ENCODE results near the gene WIPF3. TPM values are rescaled to one million over a fixed set of nuclear protein-coding genes. Genes with fewer than 3 reads are reported as not detected.

WIPF3 gene, protein sequence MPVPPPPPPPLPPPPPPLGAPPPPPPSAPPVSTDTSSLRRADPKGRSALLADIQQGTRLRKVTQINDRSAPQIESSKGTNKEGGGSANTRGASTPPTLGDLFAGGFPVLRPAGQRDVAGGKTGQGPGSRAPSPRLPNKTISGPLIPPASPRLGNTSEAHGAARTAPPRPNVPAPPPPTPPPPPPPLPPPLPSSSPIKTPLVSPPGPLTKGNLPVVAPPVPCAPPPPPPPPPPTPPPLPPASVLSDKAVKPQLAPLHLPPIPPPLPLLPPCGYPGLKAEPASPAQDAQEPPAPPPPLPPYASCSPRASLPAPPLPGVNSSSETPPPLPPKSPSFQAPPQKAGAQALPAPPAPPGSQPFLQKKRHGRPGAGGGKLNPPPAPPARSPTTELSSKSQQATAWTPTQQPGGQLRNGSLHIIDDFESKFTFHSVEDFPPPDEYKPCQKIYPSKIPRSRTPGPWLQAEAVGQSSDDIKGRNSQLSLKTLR
- not detected in 2 replicates for total RNA-seq

DNA sequence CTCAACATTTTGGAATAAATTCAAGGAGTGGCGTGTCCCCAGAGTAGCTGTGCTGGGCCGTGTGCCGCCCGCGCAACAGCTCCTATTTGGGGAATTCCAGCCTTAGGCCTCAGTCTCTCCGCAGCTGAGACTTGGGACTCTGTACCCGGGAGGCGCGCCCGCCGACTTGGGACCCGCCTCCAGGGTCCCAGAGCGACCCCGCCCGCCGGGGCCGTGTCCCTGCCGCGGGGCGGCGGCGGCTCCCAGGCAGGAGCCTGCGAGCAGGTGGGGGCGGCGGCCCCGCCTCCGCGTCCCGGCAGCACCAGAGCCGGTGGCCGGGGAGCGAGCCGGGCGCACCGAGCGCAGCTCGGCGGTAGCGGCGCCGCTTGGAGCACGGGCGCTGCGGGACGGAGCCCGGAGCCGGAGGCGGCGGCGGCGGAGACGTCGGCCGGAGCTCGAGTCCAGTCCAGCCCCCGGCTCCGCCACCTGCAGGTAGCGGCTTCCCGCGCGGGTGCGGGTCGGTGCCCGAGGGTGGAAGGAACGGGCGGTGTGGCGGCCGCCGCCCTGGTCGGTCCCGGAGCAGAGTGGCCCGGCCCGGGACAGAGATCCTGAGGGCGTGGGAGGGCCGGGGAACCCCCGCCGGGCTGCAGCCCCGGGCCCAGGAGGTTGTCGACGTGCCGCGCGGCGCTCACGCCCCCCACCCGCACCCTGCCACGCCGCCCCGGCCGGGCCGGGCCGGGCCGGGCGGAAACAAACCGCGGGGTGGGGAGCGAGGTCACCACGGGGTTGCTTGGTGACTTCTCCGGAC is at the start of gene WIPF3:
Gene WIPF3 (plus strand): TSS at position 301 of the 787 bp plus-strand sequence. CDS start 28,217 bp downstream, outside the sequence.
- intact Hi-C loops (cut with micrococcal nuclease) = no loop called here

DNA sequence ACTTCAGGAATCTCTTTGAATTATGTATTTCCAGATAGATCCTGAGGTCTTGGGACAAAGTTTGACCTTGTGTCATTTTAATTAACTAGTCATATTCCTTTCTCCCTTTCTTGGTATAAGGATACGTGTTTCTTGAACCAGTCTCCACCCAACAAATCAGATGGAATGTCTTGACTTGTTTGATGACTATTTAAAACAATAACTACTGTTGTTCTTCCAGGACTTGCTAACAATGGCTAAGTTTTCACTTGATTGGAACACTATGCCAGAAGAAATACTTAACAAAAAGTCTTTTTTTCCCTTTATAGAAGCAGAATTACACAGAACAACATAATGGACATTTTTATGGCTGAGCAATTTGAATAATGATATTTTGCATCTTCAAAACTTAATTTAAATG is 43.0 kb upstream of the WIPF3 start:
- intact Hi-C loops (cut with micrococcal nuclease) = no loop called here

DNA sequence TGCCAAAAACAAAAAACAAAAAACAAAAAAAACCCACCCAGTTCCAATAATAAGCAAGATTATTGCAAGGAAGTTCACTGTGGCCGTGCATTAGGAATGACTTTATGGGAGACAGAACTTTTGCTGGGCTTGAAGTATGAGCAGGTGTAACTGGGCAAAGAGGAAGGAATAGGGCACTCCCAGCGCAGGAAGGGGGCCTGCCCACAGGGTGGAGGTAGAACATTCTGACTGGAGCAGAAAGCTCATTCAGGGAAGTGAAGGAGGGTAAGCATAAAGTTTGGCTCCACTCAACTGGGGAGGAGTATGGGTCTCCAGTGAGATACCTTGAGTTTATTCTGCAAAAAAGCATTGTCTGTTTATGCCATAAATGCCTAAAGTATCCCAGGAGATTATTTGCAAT is 42.1 kb upstream of the WIPF3 start:
- intact Hi-C loops (cut with micrococcal nuclease) = no loop called here

DNA sequence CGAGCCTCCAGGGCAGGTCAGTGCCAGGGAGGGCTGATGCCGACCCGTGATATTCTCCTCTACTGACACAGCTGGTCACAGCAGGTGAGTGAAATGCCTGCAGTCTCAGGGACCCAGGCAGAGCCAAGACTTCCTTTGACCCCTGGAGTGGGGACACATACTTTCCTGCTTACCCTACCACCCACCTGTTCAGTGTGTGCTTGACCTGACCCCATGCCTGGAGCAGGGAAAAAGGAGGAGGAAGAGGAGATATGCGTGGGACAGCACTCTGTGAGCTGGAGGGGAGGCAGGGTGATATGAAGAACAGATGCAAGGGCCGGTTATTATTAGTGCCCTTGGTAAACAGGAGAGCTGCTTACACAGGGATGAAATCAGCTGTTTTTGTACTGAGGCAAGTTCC is 40.8 kb upstream of the WIPF3 start:
- intact Hi-C loops (cut with micrococcal nuclease) = no loop called here

DNA sequence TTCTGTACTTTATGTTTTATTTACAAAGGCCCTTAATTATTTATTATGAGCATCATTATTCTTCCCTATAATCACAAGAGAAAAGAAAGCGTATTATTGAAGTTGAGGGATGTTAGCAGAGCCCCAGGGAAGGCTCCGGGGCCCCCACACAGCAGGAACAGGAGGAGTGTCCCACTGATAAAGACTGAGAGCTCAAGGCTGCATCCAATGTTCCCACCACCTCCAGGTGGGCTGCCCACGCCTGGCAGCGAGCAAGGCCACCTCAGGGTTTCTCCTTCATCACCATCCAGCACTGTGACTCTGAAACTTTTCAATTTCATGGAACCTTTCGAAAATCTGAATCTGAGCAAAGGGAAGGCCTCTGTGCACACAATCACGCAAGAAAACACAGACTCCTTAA is 35.9 kb upstream of the WIPF3 start:
- intact Hi-C loops (cut with micrococcal nuclease) = no loop called here

DNA sequence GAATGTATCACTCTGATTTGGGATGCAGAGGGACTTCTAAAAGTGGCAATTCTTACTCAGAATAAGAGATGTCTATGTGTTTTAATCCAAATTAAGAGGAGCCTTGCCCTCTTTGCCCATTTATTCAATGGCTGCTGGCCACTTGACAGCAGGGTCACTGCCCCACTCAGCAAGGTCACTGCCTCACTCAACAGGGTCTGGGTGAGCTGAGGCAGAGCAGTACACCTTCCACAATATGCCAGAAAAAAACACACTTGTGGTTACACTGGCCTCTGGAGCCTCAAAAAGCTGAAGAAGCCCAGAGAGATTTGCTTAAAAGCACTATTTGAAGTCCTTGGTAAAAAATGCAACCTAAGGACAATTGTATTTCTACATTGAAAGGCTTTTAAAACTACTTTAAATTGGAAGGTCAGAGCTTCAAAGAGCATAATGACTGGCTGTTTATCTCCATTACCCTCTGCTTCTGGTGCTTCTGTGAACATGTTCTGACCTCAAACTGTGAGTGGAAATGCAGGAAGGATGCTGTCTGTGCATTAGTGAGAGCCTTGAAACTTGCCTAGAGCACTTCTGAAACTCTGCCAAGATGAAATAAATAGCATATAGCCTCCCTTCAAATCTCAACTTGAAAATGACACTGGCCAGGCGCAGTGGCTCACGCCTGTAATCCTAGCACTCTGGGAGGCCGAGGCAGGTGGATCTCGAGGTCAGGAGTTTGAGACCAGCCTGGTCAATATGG is 35.1 kb upstream of the WIPF3 start:
- intact Hi-C loops (cut with micrococcal nuclease) = no loop called here

DNA sequence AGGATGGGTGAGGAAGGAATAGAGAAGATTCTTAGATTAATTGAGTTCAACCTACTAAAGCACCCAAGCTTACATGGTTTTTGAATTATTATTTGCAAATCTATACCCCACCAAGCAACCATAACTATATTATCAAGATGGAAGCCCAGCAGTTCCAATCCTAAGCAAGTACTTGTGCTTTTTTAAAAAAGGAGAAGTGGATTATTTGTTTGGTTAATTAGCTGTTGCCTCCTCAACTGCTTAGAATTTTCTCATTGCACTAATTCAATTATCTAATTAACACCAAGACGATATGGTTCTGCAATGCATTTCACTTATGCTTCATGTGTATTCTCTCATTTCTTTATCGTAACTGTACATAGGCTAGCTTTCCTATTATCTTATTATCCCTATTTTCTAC is 27.3 kb upstream of the WIPF3 start:
- intact Hi-C loops (cut with micrococcal nuclease) = no loop called here

DNA sequence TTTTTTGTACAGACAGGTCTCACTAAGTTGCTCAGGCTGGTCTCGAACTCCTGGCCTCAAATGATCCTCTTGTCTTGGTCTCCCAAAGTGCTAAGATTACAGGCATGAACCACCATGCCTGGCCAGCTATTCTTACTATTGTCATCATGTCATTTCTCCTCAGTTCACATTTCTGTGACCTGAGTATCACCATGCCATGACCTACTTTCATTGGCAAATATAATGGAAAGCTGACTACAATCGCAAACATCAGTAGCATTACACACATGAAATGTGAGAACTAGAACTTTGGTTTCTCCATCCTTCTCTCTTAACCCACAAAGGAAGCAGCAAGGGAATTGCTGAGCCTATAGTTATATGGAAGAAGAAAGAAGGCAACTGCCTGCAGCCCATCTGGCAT is 26.0 kb upstream of the WIPF3 start:
- intact Hi-C loops (cut with micrococcal nuclease) = no loop called here

DNA sequence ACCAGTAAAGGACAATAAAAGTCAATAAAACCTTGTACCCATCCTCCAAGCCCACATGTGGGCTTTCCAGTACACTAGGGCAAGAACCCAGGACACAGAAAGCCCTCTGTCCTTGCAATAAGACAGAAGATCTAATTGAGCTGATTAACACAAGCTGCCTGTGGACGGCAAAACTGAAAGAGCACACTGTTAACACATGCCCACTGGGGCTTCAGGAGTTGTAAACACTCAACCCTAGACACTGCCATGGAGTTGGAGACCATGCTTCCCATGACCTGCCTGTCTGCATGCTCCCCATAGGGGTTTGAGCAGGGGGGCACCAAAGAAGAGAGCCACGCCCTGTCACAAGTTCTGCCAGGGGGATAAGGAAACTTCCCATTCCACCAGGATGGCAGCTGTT is 22.6 kb upstream of the WIPF3 start:
- intact Hi-C loops (cut with micrococcal nuclease) = no loop called here

DNA sequence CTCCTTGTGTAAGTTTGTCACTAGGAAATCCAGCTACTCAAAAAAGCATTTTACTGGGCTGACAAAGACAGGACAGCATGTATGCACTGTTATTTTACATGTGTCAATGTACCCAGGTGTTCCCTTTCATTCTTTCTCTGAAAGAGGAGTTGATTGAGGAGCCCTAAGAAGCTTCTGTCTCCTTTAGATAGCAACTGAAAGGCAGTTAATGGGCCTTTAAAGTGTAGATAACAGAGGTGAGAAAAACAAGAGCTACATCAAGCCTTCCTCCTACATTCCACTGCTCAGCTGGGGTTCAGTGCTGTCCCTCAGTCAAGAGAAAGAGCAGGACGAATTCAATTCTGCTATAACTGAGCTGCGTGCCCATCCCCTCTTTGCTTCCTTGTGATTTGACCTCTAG is 12.8 kb upstream of the WIPF3 start:
- intact Hi-C loops (cut with micrococcal nuclease) = no loop called here

DNA sequence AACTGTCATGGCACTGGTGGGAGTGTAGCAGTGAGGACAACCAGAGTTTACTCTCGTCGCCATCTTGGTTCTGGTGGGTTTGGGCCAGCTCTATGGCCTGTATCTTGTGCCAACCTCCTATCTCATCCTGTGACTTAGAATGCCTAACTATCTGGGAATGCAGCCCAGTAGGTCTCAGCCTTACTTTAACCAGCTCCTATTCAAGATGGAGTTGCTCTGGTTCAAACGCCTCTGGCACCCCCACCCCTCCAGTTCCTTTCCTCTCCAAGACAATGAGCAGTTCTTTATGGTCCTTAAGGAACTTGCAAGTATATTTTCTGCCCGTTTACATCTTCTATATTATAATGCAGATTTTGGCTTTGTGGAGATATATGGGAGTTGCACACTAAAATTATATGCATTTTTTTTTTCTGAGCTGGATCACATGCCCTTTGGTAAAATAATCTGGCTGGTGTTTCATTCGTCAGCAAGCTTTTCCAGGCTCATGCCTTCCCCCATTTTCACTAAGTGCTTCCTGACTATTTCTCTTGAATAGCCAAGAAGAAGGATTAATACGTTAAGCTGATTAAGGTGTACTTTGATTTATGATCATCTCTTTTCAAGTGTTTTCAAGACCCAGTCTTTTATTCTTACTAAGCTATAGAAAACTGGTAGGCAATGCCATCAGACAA is 11.2 kb upstream of the WIPF3 start:
- intact Hi-C loops (cut with micrococcal nuclease) = no loop called here

DNA sequence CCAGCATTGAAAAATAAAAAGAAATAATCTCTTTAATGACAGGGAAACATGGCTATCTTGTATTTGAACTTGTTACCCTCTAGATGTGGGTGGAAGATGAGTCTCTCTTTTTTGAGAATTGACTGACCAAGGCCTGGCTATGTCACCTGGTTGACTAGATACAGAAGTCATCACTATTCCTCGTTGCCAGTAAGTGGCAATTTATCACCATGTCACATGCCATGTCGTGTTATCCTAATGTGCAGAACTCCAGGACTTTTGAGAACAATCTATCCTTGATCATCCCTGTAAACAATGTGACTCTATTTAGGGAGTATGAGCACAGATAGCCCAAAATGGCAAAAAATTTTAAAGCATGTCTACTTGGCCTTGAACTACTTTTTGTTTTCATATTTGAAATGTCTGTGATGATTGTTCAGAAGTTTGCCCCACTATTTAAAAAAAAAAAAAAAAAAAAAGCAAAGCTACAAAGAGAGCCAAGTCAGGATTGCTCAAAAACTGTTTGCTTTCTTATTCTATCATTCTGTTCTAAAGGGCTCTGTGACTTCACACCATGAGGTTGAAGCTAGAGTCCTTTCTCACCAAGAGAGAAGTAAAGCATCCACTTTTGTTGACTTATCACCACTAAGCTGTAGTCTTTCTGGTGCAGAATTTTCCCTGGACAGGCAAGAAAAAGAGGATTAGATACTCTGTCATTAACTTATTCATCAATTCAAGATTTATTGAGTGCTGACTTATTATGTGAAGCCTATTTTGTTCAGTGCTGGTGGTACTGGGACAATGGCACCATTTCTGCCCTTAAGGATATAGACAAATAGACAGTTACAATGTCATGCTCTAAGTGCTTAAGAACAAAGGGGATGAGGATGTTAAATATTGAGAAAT is 10.4 kb upstream of the WIPF3 start:
- intact Hi-C loops (cut with micrococcal nuclease) = no loop called here

DNA sequence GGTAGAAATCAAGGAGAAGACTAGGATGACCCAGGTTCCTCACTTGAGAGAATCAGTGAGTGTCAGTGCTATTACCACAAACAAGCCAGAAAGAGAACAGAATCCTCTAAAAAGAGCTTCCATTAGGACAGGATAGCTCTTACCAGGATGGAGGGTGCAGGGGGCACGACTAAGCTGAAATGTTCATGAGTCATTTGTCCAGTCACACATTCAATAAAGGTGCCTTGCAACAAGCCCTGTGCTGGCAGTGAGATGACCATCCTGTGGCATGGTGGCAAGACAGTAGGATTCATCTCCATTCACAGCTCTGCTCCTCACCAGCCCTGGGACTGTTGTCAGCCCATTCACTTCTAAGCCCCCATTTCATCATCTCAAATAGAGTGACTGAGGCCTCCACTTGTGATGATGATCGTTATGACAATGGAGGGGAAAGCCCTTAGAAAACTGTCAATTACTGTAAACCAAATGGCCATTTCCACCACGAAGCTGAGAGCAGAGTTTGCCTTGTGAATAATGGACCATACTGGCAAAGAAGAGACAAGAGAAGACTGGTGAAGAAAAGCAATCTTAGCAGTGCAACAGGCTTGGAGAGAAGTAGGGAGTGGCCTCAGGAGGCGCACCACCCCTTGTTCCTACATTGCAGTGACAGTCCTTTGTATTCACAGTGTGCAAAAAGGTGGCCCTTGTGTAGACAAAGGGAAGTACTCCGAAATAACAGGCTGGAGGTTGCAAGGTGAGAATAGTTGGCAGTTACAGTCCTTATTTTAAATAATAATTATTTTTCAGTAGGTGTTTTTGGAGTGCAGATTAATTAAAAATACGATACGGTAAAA is 9.0 kb upstream of the WIPF3 start:
- intact Hi-C loops (cut with micrococcal nuclease) = no loop called here

DNA sequence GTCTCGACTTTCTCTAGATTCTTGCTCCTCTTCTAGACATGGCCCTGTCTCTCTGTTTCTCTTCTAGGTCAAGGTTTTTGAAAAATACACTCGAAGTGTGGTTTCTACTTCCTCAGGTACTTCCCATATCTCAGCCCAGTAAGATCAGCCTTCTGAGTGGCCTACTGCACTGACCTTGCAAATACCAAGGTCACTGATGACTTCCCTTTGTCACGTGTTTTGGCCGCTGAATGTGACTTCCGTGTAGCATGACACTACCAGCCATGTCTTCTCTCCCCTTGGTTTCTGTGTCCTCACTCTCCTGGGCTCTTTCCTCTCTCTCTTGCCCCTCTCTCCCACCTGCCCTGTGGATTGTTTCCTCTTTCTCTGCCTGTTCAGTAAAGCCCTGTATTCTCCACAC is 7.9 kb upstream of the WIPF3 start:
- intact Hi-C loops (cut with micrococcal nuclease) = no loop called here

DNA sequence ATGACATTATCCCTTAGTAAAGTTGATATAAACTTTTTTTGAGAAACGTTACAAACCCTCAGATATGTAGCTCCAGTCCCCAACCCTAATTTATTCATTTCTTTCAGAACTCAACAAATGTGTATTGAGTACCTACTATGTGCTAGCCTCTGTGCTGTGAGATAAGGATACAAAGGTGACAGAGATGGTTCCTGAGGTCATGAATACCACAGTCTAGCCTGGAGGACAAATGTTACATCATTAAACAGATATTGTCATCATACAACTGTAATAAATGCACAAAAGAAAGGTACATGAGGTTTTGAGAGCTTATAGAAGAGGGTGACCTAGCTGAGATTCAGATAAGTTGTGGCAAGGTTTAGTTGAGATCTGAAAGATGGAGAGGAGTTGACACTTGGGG is 4.4 kb upstream of the WIPF3 start:
- intact Hi-C loops (cut with micrococcal nuclease) = no loop called here

DNA sequence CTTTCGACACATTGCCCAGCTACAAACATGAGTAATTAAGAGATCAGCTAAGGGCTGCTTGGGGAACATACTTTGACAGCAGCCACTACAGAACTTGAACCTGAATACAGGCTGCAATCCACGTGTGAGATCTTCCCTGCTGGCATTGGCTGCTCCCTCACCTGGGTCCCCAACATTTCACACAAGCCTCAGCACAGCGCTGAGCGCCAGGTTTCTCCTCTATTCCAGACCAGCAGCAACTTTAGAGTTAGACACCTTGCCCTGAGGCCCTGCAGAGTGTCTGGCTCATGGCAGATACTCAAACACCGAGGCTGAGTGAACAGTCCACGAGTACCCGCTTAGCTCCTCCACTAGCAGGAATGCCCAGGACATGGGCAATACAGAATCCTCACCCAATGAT is 1.3 kb upstream of the WIPF3 start:
- intact Hi-C loops (cut with micrococcal nuclease) = no loop called here

DNA sequence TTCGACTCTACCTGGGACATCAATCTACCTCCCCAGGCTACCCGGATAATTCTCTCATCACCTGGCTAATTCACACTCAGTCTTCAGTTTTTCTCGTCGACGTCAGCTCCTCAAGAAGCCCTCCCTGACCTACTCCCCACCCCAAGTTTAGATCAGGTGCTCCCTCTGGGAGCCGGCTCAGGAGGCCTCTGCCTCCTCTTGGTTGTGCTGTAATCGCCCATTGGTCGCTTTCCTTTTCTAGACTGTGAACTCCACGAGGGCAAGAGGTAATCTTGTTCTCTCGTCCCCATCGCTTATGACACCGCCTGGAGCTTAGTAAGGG is 461 bp upstream of the WIPF3 start:
- intact Hi-C loops (cut with micrococcal nuclease) = no loop called here

DNA sequence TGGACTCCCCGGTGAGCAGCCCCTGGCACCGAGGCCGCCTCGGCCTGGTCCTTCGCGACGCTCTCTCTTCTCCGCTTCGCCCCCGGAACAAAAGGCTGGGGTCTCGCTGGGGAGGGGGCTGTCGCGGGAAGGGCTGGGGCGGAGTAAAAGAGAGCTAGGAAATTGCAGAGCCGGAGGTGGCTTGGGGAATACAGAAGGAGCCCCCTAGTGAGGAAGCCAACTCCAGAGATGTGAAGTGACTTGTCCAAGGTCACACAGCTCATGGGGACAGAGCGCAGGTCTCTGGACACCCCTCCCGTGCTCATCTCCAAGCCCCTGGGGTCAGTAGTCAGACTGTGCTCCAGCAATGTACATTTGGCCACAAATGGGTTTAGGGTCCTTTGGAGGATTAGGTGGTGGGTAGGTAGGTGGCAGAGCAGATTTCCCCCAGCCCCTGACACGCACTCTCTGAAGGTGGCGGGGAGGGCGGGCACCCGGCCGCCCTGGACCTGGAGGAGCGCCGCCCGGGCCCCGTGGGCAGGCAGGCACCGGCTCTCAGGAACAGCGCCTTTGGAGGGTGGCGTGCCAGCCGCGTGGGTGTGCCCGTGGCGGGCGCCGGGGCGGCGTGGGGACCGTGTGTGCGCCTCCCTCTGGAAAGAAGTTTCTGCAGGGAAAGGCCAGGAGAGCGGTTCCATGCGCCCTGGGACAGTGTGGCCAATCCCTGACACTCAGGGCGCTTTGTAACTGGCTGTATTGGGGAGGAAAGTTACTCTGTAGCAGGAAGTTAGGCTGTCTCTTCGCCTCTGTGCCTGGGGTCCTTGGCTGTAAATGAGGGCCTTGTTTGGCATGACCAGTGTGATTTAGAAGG is 910 bp downstream of the WIPF3 start:
- intact Hi-C loops (cut with micrococcal nuclease) = no loop called here
